Activated gamma-delta T cell treated with Interleukin-2 at 50 U/mL for 16 hours (primary cell): ENCODE measurements around the gene ADIG.

Experiments used
- DNase-seq: peaks from one replicate; pipeline ENCODE4 v3.0.0-alpha.2; 2020

The ADIG gene

DNA sequence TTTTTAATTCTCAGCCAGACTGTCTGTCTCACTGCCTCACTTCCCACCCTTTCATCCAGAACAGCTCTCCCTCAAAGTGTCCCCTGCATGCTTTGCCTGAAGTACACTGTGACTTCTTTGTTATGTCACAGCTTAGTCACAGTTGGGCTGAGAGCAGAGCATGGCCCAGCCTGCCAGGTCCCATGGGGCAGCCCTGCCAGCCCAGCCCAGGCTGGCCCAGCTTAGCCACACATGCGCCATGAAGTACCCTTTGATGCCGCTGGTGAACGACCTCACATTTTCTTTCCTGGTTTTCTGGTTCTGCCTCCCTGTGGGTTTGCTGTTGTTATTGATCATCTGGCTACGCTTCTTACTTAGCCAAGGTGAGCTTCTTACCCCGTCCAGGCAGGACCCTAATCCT, at the start of gene ADIG:
Gene ADIG, plus strand, starts transcription at position 185 of the 400 bp plus-strand sequence. Its CDS starts 54 bp downstream, at position 239.
- no peak for DNase-seq

GRCh38 chr20:38534756-38535155, 46.2 kb upstream of the ADIG start:
- DNase-seq, result no peak

- DNase-seq, result no peak
Measured at GRCh38 chr20:38536310-38536709, 44.7 kb upstream of the ADIG start.

DNA sequence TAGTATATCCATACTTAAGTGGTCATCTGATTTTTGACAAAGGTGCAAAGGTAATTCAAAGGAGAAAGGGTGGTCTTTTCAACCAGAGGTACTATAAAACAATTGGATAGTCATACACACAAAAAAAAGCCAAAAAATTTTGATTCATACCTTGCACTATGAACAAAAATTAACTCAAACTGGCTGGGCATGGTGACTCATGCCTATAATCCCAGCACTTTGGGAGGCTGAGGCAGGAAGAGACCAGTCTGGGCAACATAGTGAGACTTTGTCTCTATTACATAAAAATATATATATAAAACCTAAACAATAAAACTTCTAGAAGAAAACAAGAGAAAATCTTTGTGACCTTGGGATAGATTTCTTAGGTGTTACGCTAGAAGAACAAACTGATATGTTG, 43.8 kb upstream of the ADIG start:
- DNase-seq, result no peak

DNA sequence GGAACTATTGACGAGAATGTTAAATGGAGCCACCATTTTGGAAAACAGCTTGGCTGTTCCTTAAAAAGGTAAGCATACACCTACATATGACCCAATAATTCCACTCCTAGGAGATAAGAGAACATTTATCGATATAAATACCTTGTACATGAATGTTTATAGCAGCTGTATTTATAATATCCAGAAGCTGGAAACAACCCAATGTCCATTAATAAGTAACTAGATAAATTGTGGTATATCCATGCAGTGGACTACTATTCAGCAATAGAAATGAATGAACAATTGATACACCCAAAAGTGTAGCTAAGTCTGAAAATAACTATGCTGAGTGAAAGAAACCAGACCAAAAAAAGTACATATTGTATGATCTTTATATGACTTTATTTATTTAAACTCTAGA, 42.2 kb upstream of the ADIG start:
- no peak for DNase-seq

- DNase-seq, result no peak
Measured at GRCh38 chr20:38543014-38543906, 37.7 kb upstream of the ADIG start.

GRCh38 chr20:38545771-38546170, 35.2 kb upstream of the ADIG start:
- DNase-seq, result no peak

DNA sequence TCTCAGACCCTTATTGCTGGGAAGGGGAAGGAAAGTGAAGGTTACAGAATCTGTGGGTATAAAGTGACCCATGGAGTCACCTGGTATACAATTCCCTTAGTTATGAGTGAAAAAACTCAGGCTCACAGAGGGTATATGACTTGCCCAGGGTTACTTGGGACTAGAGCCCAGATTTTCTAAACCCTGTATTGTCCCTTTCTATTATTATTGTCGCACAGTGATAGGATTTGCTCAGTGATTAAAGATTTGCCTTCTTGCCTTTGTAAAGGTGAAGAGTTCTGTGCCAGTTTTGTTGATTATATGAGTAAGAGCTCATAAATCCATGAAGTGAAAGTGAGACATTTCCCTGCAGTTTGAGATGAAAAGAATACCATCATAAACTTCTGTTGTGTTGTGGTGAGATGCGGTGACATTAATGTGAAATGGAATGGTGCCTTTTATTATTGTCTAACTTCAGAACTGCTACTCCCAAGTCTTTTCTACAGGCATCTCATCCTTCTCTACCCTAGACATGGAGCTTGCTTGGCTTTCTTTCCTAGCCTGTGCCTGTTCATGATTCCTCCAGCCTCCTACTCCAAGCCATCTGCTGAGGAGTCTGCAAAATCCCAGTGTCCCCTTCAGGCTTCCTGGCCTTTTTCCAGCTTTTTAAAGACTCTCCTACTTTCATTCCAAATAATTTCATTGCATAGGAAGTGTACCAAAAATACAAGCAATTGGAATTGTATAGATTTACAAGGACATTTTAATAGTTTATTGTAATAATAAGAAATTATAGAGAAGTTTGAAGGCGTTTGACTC, 33.5 kb upstream of the ADIG start:
- no peak for DNase-seq

DNA sequence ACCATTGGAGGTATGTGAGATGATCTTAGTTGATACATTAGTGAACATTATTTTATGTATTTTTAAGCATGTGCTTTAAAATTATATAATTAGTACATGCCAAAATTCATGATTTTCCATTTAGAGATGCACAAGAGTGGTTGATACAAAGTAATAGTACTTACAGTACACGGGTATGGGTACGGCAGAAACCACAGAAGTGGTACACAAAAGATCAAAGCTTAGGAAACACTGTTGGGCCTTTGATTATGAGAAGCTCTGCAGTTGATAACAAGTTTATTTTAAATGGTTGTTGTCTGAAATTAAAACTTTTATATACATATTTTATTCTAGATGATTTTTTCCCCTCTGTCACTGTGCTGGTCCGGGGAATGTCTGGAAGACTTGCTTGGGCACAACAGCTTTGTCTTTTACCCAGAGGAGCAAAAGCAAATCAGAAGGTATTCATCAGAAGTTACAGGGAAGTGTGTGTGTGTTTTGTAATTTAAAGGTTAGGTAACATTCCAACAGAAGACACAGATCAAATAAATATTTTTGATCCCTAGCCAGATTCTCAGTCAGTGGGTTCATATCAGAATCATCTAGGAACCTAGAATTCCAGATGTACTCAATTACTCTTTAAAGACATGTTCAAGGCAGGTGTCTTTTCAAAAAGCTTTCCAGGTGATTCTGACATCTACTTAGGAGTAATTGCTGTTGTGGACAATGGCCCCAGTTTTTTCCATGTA, 32.5 kb upstream of the ADIG start:
- DNase-seq, result no peak

GRCh38 chr20:38550274-38550673, 30.7 kb upstream of the ADIG start:
- DNase-seq, result no peak

GRCh38 chr20:38551056-38551626, 29.9 kb upstream of the ADIG start:
- DNase-seq, result no peak

GRCh38 chr20:38554986-38555385, 26.0 kb upstream of the ADIG start:
- DNase-seq, result no peak

DNA sequence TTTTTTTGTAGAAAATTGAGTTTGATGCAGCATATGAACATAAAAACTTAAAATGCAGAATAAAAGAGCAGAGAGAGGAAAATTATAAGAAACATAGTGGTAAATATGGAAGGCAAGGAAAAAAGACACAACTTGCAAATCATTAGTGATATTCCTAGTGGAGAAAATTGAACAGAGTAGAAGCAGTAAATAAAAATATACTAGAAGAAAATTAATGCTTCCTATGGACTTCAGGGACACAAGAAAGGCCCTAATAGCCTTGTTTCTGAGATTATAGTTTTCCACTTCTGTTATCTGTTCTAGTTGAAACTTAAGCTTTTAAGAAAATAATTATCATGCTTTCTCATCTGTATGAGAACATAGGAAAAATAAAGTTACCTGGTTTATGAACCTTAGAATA, 25.6 kb upstream of the ADIG start:
- no peak for DNase-seq

- no peak for DNase-seq
Measured at GRCh38 chr20:38557174-38557573, 23.8 kb upstream of the ADIG start.

DNA sequence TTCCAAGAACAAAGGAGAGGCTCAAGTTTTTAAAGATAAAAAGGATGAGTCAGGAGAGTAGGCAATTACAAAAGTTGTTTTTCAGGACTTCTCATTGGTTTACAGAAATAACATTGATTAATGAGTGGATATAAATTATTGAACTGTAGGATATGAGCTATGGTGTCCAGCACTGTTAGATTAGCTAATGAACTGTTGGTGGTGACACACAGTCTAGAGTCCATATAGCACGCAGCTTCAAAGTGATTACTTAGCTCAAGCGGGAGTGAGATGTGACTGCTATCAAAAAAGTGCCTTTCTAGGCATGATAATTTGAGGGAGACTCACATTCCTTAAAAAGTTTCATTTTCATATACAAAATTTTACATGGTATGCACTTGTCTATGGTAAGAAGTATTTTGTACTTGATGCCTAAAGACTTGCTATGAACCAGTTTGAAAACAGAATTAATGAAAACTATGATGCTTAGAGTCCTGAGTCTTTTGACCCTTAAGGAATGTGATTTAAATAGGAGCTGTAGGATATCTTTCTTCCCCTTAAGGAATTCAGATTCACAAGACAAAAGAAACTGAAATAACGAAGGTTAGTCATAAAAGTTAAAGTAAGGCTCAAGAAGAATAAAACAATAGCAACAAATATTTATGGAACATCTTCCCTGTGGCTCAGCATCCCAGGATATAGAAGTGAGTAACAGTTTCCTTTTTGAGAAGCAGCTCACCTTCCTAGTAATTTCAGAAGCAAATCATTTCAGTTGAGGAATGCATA, 22.2 kb upstream of the ADIG start:
- DNase-seq, result no peak

DNA sequence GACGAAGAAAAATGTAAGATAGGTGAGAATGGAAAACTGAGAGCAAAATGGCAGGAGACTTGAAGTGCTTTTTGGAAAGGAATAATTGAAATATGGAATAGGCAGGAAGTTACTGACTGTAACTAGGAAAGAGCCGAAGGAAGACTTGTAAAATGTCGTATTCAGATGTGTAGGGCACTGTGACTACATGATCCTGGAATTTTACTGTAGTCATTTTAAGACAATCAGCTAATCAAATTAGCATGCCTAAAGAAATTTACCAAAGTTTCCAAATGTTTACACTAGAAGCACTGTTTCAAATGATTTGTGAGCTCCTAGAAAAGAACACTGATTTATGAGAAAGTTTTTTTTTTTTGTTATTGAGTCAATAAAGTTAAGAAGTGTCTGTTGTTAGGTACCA, 21.2 kb upstream of the ADIG start:
- no peak for DNase-seq

DNA sequence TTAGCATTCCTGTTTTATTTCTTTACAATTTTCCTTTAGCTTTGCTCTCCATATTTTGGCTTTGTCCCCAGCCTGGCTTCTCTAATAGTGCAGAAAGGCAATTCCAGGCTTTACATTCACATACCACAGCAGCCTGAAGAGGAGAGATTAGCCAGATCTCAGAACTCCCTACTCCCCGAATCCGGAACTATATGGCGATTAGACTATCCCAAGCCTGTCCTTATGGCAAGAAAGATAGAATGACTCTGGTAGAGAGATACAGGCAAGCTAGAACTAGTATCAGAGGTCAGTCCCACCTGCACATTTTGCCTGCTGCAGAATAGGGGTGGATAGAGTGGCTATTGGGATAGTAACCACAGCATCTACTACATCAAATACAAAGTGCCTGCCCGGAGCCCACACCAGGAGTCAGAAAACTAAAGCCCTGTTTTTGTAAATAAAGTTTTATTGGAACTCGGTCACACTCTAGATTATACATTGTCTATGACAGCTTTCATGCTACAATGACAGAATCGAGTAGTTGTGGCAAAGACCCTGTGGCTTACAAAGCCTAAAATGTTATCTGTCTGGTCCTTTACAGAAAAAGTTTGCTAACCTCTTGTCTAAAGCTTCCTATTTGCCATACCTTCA, 17.1 kb upstream of the ADIG start:
- no peak for DNase-seq

GRCh38 chr20:38564680-38565079, 16.3 kb upstream of the ADIG start:
- no peak for DNase-seq

GRCh38 chr20:38566036-38566598, 14.9 kb upstream of the ADIG start:
- DNase-seq, result no peak

GRCh38 chr20:38569747-38570525, 11.1 kb upstream of the ADIG start:
- no peak for DNase-seq

DNA sequence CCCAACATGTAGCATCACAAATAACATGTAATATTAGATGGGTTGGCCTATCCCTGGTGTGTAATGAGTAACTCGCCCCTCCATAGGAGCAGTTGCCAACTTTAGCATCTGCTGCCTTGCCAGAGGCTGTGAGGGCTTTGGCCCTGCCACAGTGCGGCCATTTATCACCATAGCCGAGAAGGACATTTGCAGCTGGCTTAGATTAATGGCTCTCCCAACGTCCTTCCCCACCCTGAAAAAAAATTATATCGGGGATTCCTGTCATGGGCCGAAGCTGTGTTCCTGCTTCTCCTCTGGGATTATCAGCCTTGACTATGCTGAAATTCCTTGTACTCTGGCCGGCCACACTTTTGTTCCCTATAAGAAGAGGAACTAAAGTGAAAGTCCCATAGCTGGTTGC, 7.6 kb upstream of the ADIG start:
- no peak for DNase-seq
